ENCODE data around the gene SELENOS. TPM values are rescaled to one million over a fixed set of nuclear protein-coding genes. Genes with fewer than 3 reads are reported as not detected.
A peak's percentile ranks its signal among the peaks of the same experiment; 100 is the strongest.

The SELENOS gene
- total and polyA plus RNA-seq, 9 donors = 36.9 to 83.2 (median 43.6) TPM

GRCh38 chr15:101256757-101257156, 20.5 kb downstream of the SELENOS start:
- WGBS, 3 donors = 88 to 91% (median 90%) methylated on average over 6 of the region's 6 CpGs
- DNase-seq = no peak
- intact Hi-C loops (cut with DNase I) = loop anchor here (1.0 to 10.0 kb wide), 5 partner anchors 132 to 339 kb away; partner anchors contain the start of gene LRRK1 (in 2 of the 4)

DNA sequence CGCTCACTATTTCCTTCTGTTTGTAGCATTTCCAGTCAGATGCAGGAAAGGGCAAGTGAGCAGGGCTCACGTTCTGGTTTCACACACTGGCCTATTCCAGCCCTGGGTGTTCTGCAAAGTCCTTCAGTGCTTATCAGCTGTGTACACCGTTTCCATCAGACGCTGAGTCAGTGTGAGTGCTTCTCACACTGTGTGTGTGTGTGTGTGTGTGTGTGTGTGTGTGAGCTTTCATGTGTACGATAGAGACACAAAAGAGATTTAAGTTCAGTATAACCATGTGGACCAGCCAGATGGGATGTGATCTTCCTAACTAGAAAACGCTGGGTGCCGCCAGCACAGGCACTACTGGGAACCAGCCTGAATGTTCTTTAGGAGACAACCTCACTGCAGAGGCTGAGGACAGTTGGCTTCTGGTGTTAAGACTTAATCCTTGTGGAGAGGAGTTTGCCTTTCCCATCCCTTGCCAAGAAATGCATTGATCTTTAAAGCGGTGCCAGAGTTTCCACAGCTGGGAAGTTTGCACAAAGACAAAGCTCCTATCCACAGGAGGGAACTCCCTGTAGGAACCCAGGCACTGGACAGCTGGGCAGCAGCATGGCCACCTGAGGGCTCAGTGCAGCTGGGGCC, 21.6 kb downstream of the SELENOS start:
- Histone ChIP-seq H3K9me3 (no peaks in the 10 kb centered on the region), H3K4me1 (ENCODE audit: insufficient read depth) (peaks cover 5% of the 10 kb centered on the region), H3K4me3 (no peak overlapping the region), H3K27ac (no peak overlapping the region), H3K27me3 (no peaks in the 10 kb centered on the region), H3K36me3 (no peaks in the 10 kb centered on the region)
- TF ChIP-seq CTCF (IDR thresholded peaks at IDR 0.05) (no peak), EP300 (IDR thresholded peaks at IDR 0.05) (no peak), POLR2A (IDR thresholded peaks at IDR 0.05) (no peak)
- intact Hi-C loops (cut with DNase I) = loop anchor here (1.0 to 10.0 kb wide), 7 partner anchors 131 to 338 kb away; partner anchors contain the start of gene LRRK1 (in 2 of the 4)
- DNase-seq = peak in 2 of 5 donors; percentile 43 to 58
- 12 to 26% (median 22%) methylated on average over 8 of the region's 8 CpGs for WGBS, 3 donors

More at GRCh38 chr15:101256757-101257156, 20.5 kb downstream of the SELENOS start:
- Histone ChIP-seq H3K4me3 (no peak overlapping the region), H3K4me1 (ENCODE audit: insufficient read depth) (peaks cover 5% of the 10 kb centered on the region), H3K36me3 (no peaks in the 10 kb centered on the region), H3K27me3 (no peaks in the 10 kb centered on the region), H3K9me3 (no peaks in the 10 kb centered on the region), H3K27ac (no peak overlapping the region)
- TF ChIP-seq POLR2A (IDR thresholded peaks at IDR 0.05) (no peak), CTCF (IDR thresholded peaks at IDR 0.05) (no peak), EP300 (IDR thresholded peaks at IDR 0.05) (no peak)

DNA sequence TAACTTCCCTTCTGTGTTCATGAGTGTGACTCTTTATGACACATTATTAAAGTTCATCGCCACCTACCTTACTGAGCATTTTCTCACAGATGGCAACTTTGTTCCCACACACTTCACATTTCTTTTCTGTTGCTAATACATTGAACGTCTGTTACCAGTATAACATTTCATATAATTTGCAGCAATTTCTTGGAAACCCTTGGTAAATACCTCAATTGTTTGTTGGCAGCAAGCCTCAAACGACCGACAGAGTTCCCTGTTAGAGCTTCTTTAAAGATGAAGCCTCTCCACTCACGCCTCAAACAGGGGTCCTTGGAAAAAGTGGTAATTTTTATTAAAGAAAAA, 22.3 kb downstream of the SELENOS start:
- 39 to 57% (median 54%) methylated on average over 5 of the region's 5 CpGs for WGBS, 3 donors
- intact Hi-C loops (cut with DNase I) = loop anchor here (2.0 to 10.0 kb wide), 6 partner anchors 130 to 338 kb away; partner anchors contain the start of gene LRRK1 (in 2 of the 4)
- Histone ChIP-seq H3K27me3 (no peaks in the 10 kb centered on the region), H3K4me3 (no peak overlapping the region), H3K36me3 (no peaks in the 10 kb centered on the region), H3K4me1 (ENCODE audit: insufficient read depth) (peaks cover 5% of the 10 kb centered on the region), H3K9me3 (no peaks in the 10 kb centered on the region), H3K27ac (no peak overlapping the region)
- DNase-seq = no peak
- TF ChIP-seq EP300 (IDR thresholded peaks at IDR 0.05) = no peak
- no peak for TF ChIP-seq CTCF (IDR thresholded peaks at IDR 0.05)
- no peak for TF ChIP-seq POLR2A (IDR thresholded peaks at IDR 0.05)

DNA sequence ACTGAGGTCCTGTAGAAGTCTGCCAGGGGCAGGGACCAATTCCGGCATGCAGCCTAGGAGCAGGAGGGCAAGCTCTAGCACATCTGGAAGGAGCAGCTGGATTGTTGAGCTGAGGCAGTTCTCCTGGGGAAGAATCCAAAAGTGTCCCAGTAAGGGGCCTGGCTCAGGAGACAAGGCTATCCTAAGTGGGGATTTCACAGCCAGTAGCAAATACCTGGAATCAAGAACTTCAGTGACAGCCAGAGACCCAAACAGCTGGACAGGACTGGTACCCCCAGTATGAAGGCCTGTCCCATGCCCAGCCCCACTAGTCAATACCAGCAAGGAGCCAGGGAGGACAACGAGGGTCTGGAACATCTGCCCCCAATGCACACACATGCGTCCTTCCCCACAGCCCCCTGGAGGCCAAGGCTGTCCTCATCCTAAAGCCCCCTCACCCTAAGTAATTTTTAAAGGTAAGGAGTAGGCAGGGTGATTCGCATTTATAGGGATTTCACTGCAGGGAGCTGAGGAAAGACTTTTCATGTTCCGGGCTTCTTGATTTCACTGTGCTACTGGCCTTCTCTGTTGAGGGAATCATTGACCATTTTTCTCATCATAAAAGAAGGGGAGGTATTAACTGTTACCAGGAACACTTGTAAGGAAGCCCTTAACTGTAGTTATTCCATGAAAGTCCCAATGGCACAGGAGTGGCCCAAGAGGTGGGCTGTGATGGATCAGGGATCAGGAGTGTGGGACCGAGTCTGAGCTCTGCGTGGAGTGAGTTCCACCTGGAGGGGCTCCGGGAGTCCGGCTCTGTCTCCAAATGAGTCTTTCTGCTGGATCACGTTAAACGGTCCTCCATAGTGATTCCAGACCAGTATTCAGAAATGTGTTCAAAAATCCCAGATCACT, 22.9 kb downstream of the SELENOS start:
- WGBS, 3 donors = 89 to 92% (median 89%) methylated on average over 11 of the region's 11 CpGs
- Histone ChIP-seq H3K4me3 (no peak overlapping the region), H3K27ac (no peak overlapping the region), H3K9me3 (no peaks in the 10 kb centered on the region), H3K4me1 (ENCODE audit: insufficient read depth) (peaks cover 9% of the 10 kb centered on the region), H3K36me3 (no peaks in the 10 kb centered on the region), H3K27me3 (no peaks in the 10 kb centered on the region)
- TF ChIP-seq CTCF (IDR thresholded peaks at IDR 0.05) (no peak), POLR2A (IDR thresholded peaks at IDR 0.05) (no peak), EP300 (IDR thresholded peaks at IDR 0.05) (no peak)
- intact Hi-C loops (cut with DNase I) = loop anchor here (2.0 to 10.0 kb wide), 8 partner anchors 130 to 337 kb away; partner anchors contain the start of gene LRRK1 (in 2 of the 4)
- DNase-seq = no peak
